K562 (cell line): Measurements from ENCODE around the gene BAD. TPM values are rescaled to one million over a fixed set of nuclear protein-coding genes. Genes with fewer than 3 reads are reported as not detected.
A peak's percentile ranks its signal among the peaks of the same experiment; 100 is the strongest.

Source experiments
- ATAC-seq: fragments of 200-7000 bp; cut with Tn5 transposase; 3 replicates; pipeline ENCODE4 v1.9.1; 2020; ENCODE audit warnings: moderate library complexity
- BruUV-seq: library from RNA; stranded (reverse); fragments of 400-500 nt; replicated peaks from 2 replicates; lab custom pipeline; 2021; lab: Mats Ljungman, UMichigan
- CTCF ChIA-PET: fragments of 300-600 bp; formaldehyde crosslinking; extraction: SDS; loops from one replicate; lab custom pipeline; 2021; ENCODE audit warnings: low intra/inter-chr PET ratio; lab: Yijun Ruan, JAX
- POLR2A ChIA-PET: fragments of 300-600, 350-650 bp; sonication (Branson Sonifier 250); formaldehyde crosslinking; extraction: SDS; loops from one replicate; lab custom pipeline; 2021; ENCODE audit warnings: antibody characterized with exemption, inconsistent platforms; lab: Yijun Ruan, JAX
- DNase-seq, 4 experiments: peaks; one replicate each; pipeline versions ENCODE4 v3.0.0 to v3.0.0-alpha.2; 2011 to 2018; ENCODE audit warnings: low spot score in 3 of 4, mixed read lengths in 3 of 4; ENCODE audit errors: extremely low read depth in 1 of 4
- FAIRE-seq: peaks from 2 replicates; lab custom pipeline; 2011; peaks lifted over from hg19 to GRCh38; lab: Jason Lieb, UNC
- H2AFZ ChIP-seq: 2 replicates; pipeline ENCODE4 v1.6.0; 2011; ENCODE audit warnings: low read depth, low read length, control low read depth, inconsistent platforms
- H3K27ac ChIP-seq: fragments of 200-600 bp; 3 replicates; pipeline ENCODE4 v1.8.0; 2011; ENCODE audit warnings: low read depth, mild to moderate bottlenecking, control low read depth, inconsistent platforms, low read length, moderate library complexity, mixed read lengths; ENCODE audit errors: extremely low read depth
- H3K27me3 ChIP-seq, 2 experiments: fragments of 300-600 bp in 1 of 2; 2 replicates in 1 of 2; 3 replicates in 1 of 2; pipeline versions ENCODE4 v1.6.0 to v1.8.0; 2011; ENCODE audit warnings: inconsistent platforms in 2 of 2, low read length in 2 of 2, mild to moderate bottlenecking in 1 of 2, mixed read lengths in 1 of 2, moderate library complexity in 1 of 2; ENCODE audit not compliant: control insufficient read depth in 2 of 2, insufficient read depth in 2 of 2
- H3K36me3 ChIP-seq: fragments of 300-600 bp; 3 replicates; pipeline ENCODE4 v1.8.0; 2011; ENCODE audit warnings: mild to moderate bottlenecking, low read length, inconsistent platforms; ENCODE audit not compliant: control insufficient read depth, insufficient read depth
- H3K4me1 ChIP-seq, 2 experiments: fragments of 200-600 bp in 1 of 2; replicated peaks in 1 of 2; 2 replicates in 1 of 2; 3 replicates in 1 of 2; pipeline versions ENCODE4 v1.5.1 to v1.8.0; 2011; ENCODE audit warnings: inconsistent platforms in 2 of 2, low read length in 2 of 2, mild to moderate bottlenecking in 1 of 2, mixed read lengths in 1 of 2, moderate library complexity in 1 of 2; ENCODE audit not compliant: control insufficient read depth in 2 of 2, insufficient read depth in 2 of 2
- H3K4me2 ChIP-seq: 2 replicates; pipeline ENCODE4 v1.6.1; 2011; ENCODE audit warnings: low read length, control low read depth, inconsistent platforms, mixed read lengths; ENCODE audit not compliant: insufficient read depth
- H3K4me3 ChIP-seq: fragments of 200-600 bp; sonication (generic), shearing (Covaris generic); 2 replicates; pipeline ENCODE4 v1.5.1; 2016; ENCODE audit warnings: control low read depth, inconsistent platforms
- H3K79me2 ChIP-seq: fragments of 200-600 bp; 3 replicates; pipeline ENCODE4 v1.8.0; 2011; ENCODE audit warnings: low read length, inconsistent platforms; ENCODE audit not compliant: control insufficient read depth, insufficient read depth
- H3K9ac ChIP-seq, 2 experiments: 2 replicates each; pipeline versions ENCODE4 v1.6.0 to v1.6.1; 2011; ENCODE audit warnings: low read depth in 2 of 2, low read length in 2 of 2, control low read depth in 1 of 2, inconsistent platforms in 1 of 2, mild to moderate bottlenecking in 1 of 2, mixed read lengths in 1 of 2; ENCODE audit not compliant: insufficient read depth in 1 of 2
- H3K9me1 ChIP-seq: one replicate; pipeline ENCODE4 v1.6.0; 2011; ENCODE audit warnings: inconsistent platforms, mild to moderate bottlenecking, low read length, moderate library complexity; ENCODE audit not compliant: control insufficient read depth, insufficient read depth
- H3K9me3 ChIP-seq: replicated peaks from 2 replicates; pipeline ENCODE4 v1.5.1; 2011; ENCODE audit warnings: low read depth, low read length, inconsistent platforms; ENCODE audit not compliant: control insufficient read depth, insufficient read depth
- H4K20me1 ChIP-seq: replicated peaks from 2 replicates; pipeline ENCODE4 v1.6.1; 2011; ENCODE audit warnings: low read length, inconsistent platforms, mixed read lengths; ENCODE audit not compliant: control insufficient read depth, insufficient read depth
- CBX8 ChIP-seq: fragments of 200-600 bp; sonication (generic); IDR thresholded peaks from 2 replicates; pipeline ENCODE4 v1.6.1; 2012; ENCODE audit warnings: borderline replicate concordance, mixed run types, low read depth, mild to moderate bottlenecking, moderate library complexity, mixed read lengths, low read length, control low read depth, inconsistent platforms; ENCODE audit not compliant: poor library complexity, severe bottlenecking; ENCODE audit errors: extremely low read depth
- KDM4B ChIP-seq, 2 experiments: fragments of 450-650 bp in 1 of 2; sonication (generic) in 1 of 2; IDR thresholded peaks; 2 replicates each; pipeline ENCODE4 v1.6.1; 2016 to 2017; ENCODE audit warnings: borderline replicate concordance in 2 of 2, antibody characterized with exemption in 1 of 2, low read depth in 1 of 2, mild to moderate bottlenecking in 1 of 2
- ZFP30 ChIP-seq: fragments of 250-450 bp; sonication (Bioruptor Pico); IDR thresholded peaks from 2 replicates; pipeline ENCODE4 v1.8.0; 2022; ENCODE audit warnings: moderate library complexity, mild to moderate bottlenecking, inconsistent platforms, borderline replicate concordance
- ZNF124 ChIP-seq: sonication (generic); formaldehyde crosslinking; IDR thresholded peaks from 2 replicates; pipeline ENCODE4 v1.8.1; 2022; ENCODE audit warnings: missing genetic modification reagents
- WGBS: fragments of 100-300 bp; shearing (Covaris generic); methylation state at CpG from one replicate; pipeline ENCODE4 v1.1.6; 2016; ENCODE audit warnings: low coverage, mixed read lengths; ENCODE audit not compliant: insufficient coverage; ENCODE audit errors: missing lambda C conversion rate; 5-methylcytosine and 5-hydroxymethylcytosine counted together
- in situ Hi-C: fragments of 300-500 bp; cut with MboI; formaldehyde crosslinking; loops from 4 replicates; pipeline ENCODE4 v1.15.0; 2018; ENCODE audit warnings: inconsistent platforms, mixed read lengths
- intact Hi-C: fragments of 100-400 bp; cut with micrococcal nuclease; formaldehyde crosslinking; loops from 2 replicates; pipeline ENCODE4 v1.14.2; 2022
- polyA plus RNA-seq, 8 experiments: library from polyadenylated mRNA; depleted of rRNA in 4 of 8; stranded (reverse) in 5 of 8; unstranded in 3 of 8; fragments of >200 nt; fragmentation: Nextera tagmentation in 2 of 8; fragmentation: Illumina TruSeq in 1 of 8; extraction: Ambion mirVana in 2 of 8; extraction: Trizol in 1 of 8; gene quantifications; 2 replicates each; pipeline versions ENCODE4 v1.2.1 to v1.2.3, GENCODE V29; 2011 to 2014; ENCODE audit warnings: inconsistent platforms in 1 of 8, missing spikeins in 1 of 8
- total RNA-seq, 7 experiments: library from RNA; depleted of rRNA in 6 of 7; stranded (reverse); fragments of >200 nt in 6 of 7; fragmentation: Illumina TruSeq in 2 of 7; extraction: Trizol in 2 of 7; gene quantifications; 2 replicates each; pipeline versions ENCODE4 v1.2.1 to v1.2.3, GENCODE V29; 2011 to 2021; ENCODE audit warnings: low replicate concordance in 1 of 7

The BAD gene
- total and polyA plus RNA-seq, 9 of the 15 experiments (the other 6 are each of a cell fraction or from before 2014, with no cell fraction given) = 0.61 to 45.6 (median 11.8) TPM

DNA sequence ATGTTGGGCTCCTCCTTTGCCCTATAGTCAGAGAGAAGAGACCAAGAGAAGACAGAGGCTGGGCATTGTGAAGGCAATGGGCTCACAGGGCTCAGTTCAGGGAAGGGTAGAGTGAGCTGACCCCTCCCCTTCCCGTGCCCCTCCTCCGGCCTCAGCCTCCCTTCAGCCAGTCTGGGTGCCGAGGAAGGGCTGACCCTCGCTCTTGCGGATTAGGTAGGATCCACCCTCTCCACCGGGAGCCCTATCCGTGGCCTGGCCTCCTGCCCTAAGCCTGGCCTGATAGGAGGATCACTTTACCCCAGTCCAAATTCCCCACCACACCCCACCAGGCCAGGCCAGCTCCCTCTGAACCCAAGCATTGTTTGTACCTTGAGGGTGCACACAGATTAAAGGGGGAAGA is 35.9 kb downstream of the BAD start:
- POLR2A ChIA-PET = interaction anchor here (0.6 to 7.8 kb wide), 5 partner anchors 8 to 237 kb away, joined by 3 to 58 read pairs (median 4); no protein-coding TSS in a partner anchor
- peak in 2 of 4 experiments; percentile 31 to 43 for DNase-seq
- Histone ChIP-seq H3K4me3 (no peak overlapping the region), H3K79me2 (peaks cover 50% of the 10 kb centered on the region), H3K27me3 (no peaks in the 10 kb centered on the region), H3K4me1 (peaks cover 36 to 92% of the 10 kb centered on the region in 2 experiments), H3K9me1 (no peaks in the 10 kb centered on the region), H4K20me1 (peaks cover 7% of the 10 kb centered on the region), H3K9ac (peak overlapping the region; percentile 80 to 95; a peak in 3 of 4 replicates), H3K27ac (peak overlapping the region; percentile 38; the same call in 1 of the 3 replicates), H2AFZ (peak overlapping the region; percentile 71; the same call in 1 of the 2 replicates), H3K4me2 (no peak overlapping the region; the same call in 1 of the 2 replicates), H3K36me3 (peaks cover 32% of the 10 kb centered on the region), H3K9me3 (no peaks in the 10 kb centered on the region)
- no TSS peak for BruUV-seq
- no peak for ATAC-seq
- TF ChIP-seq KDM4B (IDR thresholded peaks at IDR 0.05; ENCODE audit: borderline replicate concordance in 2 of 2, low read depth in 1 of 2) (no peak), CBX8 (no peak), ZFP30 (CRISPR knock-in tag) (no peak), ZNF124 (CRISPR knock-in tag) (no peak)
- CTCF ChIA-PET = no interaction called here
- in situ Hi-C loops (no loop called here), intact Hi-C loops (loop anchor here (10.0 kb wide), 1 partner anchor 56 kb away; the partner anchor contains the start of genes CATSPERZ and ESRRA)
- 23% methylated on average over 5 of the region's 7 CpGs for WGBS
- FAIRE-seq = no peak
